Testis (tissue), 2 donors: ENCODE data around the gene IFNL1.

ENCODE experiments used
- CTCF ChIP-seq, 3 experiments: fragments of 450-650 bp in 2 of 3; fragments of 200-600 bp in 1 of 3; sonication (generic) in 1 of 3; IDR thresholded peaks; one replicate each; pipeline ENCODE4 v1.5.1; 2016 to 2019; ENCODE audit warnings: antibody characterized with exemption in 3 of 3, mild to moderate bottlenecking in 2 of 3, moderate library complexity in 1 of 3
- POLR2A ChIP-seq: fragments of 450-650 bp; IDR thresholded peaks from one replicate; pipeline ENCODE4 v1.6.1; 2017; ENCODE audit warnings: antibody characterized with exemption, mild to moderate bottlenecking, moderate library complexity

GRCh38 chr19:39277598-39277997 lies 18.6 kb upstream of the IFNL1 start:
- TF ChIP-seq CTCF (IDR thresholded peaks at IDR 0.05), result no peak
- TF ChIP-seq POLR2A, result no peak
